ENCODE results near the gene CYP4F3. TPM values are rescaled to one million over a fixed set of nuclear protein-coding genes. Genes with fewer than 3 reads are reported as not detected.

The CYP4F3 gene
- total RNA-seq, 2 donors from 2014 or later, result 0.45 to 0.95 TPM

Other genes starting within 250 kb of the CYP4F3 start
- gene AKAP8L, start 221.9 kb upstream of the CYP4F3 start, total RNA-seq, result 10 to 100 TPM; 64.8 to 68.4 TPM
- 10 to 100 TPM; 27.7 to 30.0 TPM for gene WIZ, start 190.9 kb upstream of the CYP4F3 start, total RNA-seq
- gene RASAL3, start 176.4 kb upstream of the CYP4F3 start, total RNA-seq, result 100 to 1,000 TPM; 126 to 134 TPM
- under 1 TPM in 1 of 2 donors, not detected in 1; 0.11 TPM for gene PGLYRP2, start 161.4 kb upstream of the CYP4F3 start, total RNA-seq
- gene CYP4F22, start 132.4 kb upstream of the CYP4F3 start, total RNA-seq, result under 1 TPM; 0.58 to 0.73 TPM
- gene CYP4F8, start 25.7 kb upstream of the CYP4F3 start, total RNA-seq, result not detected
- under 1 TPM in 1 of 2 donors, not detected in 1; 0.61 TPM for gene CYP4F12, start 32.2 kb downstream of the CYP4F3 start, total RNA-seq
- not detected for gene OR10H2, start 87.1 kb downstream of the CYP4F3 start, total RNA-seq
- gene OR10H3, start 97.1 kb downstream of the CYP4F3 start, total RNA-seq, result not detected
- not detected for gene OR10H5, start 146.8 kb downstream of the CYP4F3 start, total RNA-seq
- not detected for gene OR10H1, start 174.8 kb downstream of the CYP4F3 start, total RNA-seq